Stimulated activated CD4-positive, alpha-beta T cell treated with anti-CD3 and anti-CD28 coated beads, Interleukin-2, amount 100 ng/mL, for 48 hours (primary cell): Measurements from ENCODE around the gene TMEM120A.

Experiments
- DNase-seq, 2 donors: peaks; one replicate each; pipeline ENCODE4 v3.0.0-alpha.2; 2020

Gene TMEM120A

GRCh38 chr7:75957021-75957736 lies 37.2 kb downstream of the TMEM120A start:
- DNase-seq = no peak

- no peak for DNase-seq
Measured at GRCh38 chr7:75955331-75955955, 39.0 kb downstream of the TMEM120A start.

GRCh38 chr7:75953931-75954330 lies 40.5 kb downstream of the TMEM120A start:
- no peak for DNase-seq

- no peak for DNase-seq
Measured at GRCh38 chr7:75953431-75953830, 41.0 kb downstream of the TMEM120A start.

GRCh38 chr7:75951506-75951905 lies 42.9 kb downstream of the TMEM120A start:
- DNase-seq = no peak

GRCh38 chr7:75950111-75950681 lies 44.2 kb downstream of the TMEM120A start:
- no peak for DNase-seq

- no peak for DNase-seq
Measured at GRCh38 chr7:75948179-75948578, 46.2 kb downstream of the TMEM120A start.

- DNase-seq = no peak
Measured at GRCh38 chr7:75946207-75946855, 48.1 kb downstream of the TMEM120A start.

- no peak for DNase-seq
Measured at GRCh38 chr7:75945297-75946168, 48.9 kb downstream of the TMEM120A start.

- no peak for DNase-seq
Measured at GRCh38 chr7:75944507-75944906, 49.9 kb downstream of the TMEM120A start.

- DNase-seq = no peak
Measured at GRCh38 chr7:75943864-75944263, 50.5 kb downstream of the TMEM120A start.

GRCh38 chr7:75938921-75939320 lies 55.5 kb downstream of the TMEM120A start:
- DNase-seq = no peak

- DNase-seq = no peak
Measured at GRCh38 chr7:75937958-75938786, 56.2 kb downstream of the TMEM120A start.
